T-helper 2 cell (primary cell): ENCODE data around the gene KIFAP3.
"Not testable (repeated sequence)": the region's sequence is repeated elsewhere in the genome, so short reads cannot be mapped to it uniquely, and the experiment has no call there.

Experiments
- DNase-seq, 5 experiments: peaks; one replicate each; pipeline versions ENCODE4 v3.0.0 to v3.0.0-alpha.2; 2012 to 2022

KIFAP3 gene

GRCh38 chr1:169886422-169886821 is 188.1 kb downstream of the KIFAP3 start:
- DNase-seq = no peak

DNA sequence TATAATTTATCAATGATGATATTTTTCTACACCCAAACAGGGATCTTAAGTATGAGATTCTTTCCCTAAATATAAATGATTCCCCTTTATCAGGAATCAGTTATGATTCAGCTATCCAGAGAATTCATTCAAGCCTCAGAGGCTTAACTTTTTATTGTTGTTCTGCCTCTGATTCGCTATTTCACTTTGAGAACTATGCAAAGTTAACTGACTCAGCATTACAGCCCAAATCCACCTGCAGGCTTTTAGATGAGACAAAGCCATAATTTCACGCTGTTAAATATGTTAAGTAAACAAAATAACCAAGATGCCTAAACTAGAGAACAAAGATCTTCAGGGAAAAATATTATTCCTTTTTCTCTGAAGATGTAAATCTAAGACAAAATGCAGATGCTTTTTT is 189.3 kb downstream of the KIFAP3 start:
- DNase-seq = no peak

GRCh38 chr1:169884634-169885033 is 189.9 kb downstream of the KIFAP3 start:
- DNase-seq = no peak

DNA sequence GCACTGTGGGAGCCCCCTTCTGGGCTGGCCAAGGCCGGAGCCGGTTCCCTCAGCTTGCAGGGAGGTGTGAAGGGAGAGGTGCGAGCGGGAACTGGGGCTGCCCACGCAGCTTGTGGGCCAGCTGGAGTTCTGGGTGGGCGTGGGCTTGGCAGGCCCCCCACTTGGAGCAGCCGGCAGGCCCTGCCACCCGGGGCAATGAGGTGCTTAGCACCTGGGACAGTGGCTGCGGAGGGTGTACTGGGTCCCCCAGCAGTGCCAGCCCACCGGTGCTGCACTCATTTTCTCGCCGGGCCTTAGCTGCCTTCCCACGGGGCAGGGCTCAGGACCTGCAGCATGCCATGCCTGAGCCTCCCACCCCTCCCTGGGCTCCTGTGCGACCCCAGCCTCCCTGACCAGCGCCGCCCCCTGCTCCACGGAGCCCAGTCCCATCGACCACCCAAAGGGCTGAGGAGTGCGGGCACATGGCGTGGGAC is 192.4 kb downstream of the KIFAP3 start:
- DNase-seq = no peak

DNA sequence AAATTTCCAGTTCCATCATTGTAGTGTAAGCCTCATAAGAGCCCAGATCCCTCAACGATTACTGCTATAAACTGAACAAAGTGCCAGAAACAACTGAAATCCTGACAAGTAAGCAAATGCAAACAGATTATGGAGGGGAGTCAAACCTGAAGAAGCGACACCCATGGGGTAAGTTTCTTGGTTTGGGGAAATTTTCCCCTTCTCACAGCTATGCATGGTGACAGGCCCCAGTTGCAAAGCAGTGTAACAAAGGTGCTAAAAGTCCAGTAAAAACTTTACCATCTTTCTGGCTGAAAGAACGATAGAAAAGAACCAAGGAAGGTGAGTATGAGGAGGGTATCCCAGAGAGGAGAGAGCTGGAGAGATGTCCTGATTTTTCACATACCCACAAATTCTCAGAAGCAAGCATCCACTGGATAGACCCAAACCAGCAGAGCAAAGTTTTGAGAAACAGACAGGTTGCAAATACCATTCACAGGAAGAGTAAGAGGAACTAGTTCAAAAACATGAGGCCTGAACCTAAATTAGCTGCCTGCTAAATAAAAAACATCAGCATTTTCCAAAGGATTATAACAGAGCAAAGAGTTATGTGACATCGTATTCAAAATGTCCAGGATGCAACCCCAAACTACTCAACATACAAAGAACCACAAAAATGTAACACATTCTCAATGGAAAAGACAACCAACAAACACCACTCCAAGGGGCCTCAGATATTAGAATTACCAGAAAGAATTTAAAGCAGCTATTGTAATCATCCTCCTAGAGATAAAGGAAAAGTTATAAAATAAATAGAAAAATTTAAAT is 195.3 kb downstream of the KIFAP3 start:
- no peak for DNase-seq

GRCh38 chr1:169878498-169878897 is 196.0 kb downstream of the KIFAP3 start:
- DNase-seq = no peak

- no peak for DNase-seq
Observed at GRCh38 chr1:169877800-169878491, 196.5 kb downstream of the KIFAP3 start.

GRCh38 chr1:169874229-169874628 is 200.3 kb downstream of the KIFAP3 start:
- no peak for DNase-seq

- DNase-seq = no peak
Observed at GRCh38 chr1:169873582-169874199, 200.8 kb downstream of the KIFAP3 start.

GRCh38 chr1:169872906-169873305 is 201.6 kb downstream of the KIFAP3 start:
- DNase-seq = no peak

- DNase-seq = not testable (repeated sequence)
Observed at GRCh38 chr1:169871988-169872387, 202.5 kb downstream of the KIFAP3 start.
